Nephron (organoid): ENCODE data around the gene CD5L.

Source experiments
- H3K27ac Mint-ChIP-seq, 3 experiments: 2 replicates each; pipeline ENCODE4 v1.8.0; 2020; ENCODE audit warnings: mixed read lengths in 3 of 3, mild to moderate bottlenecking in 2 of 3, moderate library complexity in 1 of 3
- H3K27me3 Mint-ChIP-seq: 2 replicates; pipeline ENCODE4 v1.8.0; 2021; ENCODE audit warnings: low read depth, mild to moderate bottlenecking, moderate library complexity, mixed read lengths
- H3K36me3 Mint-ChIP-seq: 2 replicates; pipeline ENCODE4 v1.8.0; 2020; ENCODE audit warnings: low read depth, mixed read lengths
- H3K4me1 Mint-ChIP-seq: 2 replicates; pipeline ENCODE4 v1.8.0; 2020; ENCODE audit warnings: mixed read lengths
- H3K4me3 Mint-ChIP-seq, 3 experiments: 2 replicates each; pipeline ENCODE4 v1.8.0; 2020; ENCODE audit warnings: mild to moderate bottlenecking in 3 of 3, mixed read lengths in 3 of 3, moderate library complexity in 2 of 3
- H3K9me3 Mint-ChIP-seq: 2 replicates; pipeline ENCODE4 v1.8.0; 2020; ENCODE audit warnings: mixed read lengths
- TF ChIP-seq, protein P1 (sequence below), 3 experiments: fragments of 200-600 bp; sonication (generic); IDR thresholded peaks; one replicate each; pipeline ENCODE4 v1.5.0; 2021; ENCODE audit warnings: antibody characterized with exemption in 3 of 3; ENCODE audit not compliant: unreplicated experiment in 3 of 3

Gene CD5L

DNA sequence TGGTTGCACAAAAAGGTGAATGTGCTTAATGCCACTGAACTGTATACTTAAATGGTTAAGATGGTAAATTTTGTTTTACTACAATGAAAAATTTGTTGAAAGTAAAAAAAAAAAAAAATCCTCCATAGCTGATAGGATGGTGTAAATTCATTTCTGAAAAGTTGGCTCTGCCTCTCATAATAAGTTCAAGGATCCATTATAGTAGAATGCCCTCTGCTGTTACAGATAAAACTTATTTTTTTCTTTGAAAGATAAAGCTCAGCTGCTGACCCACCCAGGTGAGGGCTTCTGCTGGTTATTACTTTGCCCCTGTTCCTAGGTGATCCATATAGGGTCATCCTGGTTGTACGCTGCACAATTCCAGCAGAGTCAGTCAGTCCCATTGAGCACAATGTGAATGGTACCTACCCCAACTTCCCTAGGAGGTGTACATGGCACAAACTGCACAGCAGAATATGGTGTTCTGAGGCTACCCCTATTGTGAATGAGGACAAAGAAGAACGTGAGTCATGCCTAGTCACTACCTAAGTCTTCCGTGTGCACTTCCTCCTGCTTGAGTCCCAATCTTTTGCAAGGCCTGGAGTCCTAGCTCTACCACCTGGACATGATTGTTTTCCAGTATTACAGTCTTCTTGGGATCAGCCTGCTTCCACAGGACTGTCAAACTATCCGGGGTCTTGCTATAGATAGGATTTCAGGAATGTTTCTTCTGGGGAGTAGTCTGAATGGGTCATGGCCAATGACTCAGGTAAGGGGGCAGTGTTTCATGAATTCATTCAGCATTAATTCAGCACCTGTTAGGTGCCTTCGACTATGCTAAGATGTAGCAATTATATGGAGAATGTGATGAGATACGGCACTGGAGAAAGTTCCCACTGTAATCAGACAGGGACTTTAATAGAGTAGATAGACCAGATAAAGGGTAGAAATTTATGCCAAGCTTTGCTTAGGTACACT lies 20.8 kb upstream of the CD5L start:
- Mint-ChIP-seq H3K27ac (no peak overlapping the region), H3K36me3 (no peaks in the 10 kb centered on the region), H3K4me3 (no peak overlapping the region), H3K27me3 (no peaks in the 10 kb centered on the region), H3K9me3 (no peaks in the 10 kb centered on the region), H3K4me1 (no peaks in the 10 kb centered on the region)
- TF ChIP-seq, protein P1, sequence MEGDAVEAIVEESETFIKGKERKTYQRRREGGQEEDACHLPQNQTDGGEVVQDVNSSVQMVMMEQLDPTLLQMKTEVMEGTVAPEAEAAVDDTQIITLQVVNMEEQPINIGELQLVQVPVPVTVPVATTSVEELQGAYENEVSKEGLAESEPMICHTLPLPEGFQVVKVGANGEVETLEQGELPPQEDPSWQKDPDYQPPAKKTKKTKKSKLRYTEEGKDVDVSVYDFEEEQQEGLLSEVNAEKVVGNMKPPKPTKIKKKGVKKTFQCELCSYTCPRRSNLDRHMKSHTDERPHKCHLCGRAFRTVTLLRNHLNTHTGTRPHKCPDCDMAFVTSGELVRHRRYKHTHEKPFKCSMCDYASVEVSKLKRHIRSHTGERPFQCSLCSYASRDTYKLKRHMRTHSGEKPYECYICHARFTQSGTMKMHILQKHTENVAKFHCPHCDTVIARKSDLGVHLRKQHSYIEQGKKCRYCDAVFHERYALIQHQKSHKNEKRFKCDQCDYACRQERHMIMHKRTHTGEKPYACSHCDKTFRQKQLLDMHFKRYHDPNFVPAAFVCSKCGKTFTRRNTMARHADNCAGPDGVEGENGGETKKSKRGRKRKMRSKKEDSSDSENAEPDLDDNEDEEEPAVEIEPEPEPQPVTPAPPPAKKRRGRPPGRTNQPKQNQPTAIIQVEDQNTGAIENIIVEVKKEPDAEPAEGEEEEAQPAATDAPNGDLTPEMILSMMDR (IDR thresholded peaks at IDR 0.05; ENCODE audit: unreplicated experiment in 3 of 3), result no peak

DNA sequence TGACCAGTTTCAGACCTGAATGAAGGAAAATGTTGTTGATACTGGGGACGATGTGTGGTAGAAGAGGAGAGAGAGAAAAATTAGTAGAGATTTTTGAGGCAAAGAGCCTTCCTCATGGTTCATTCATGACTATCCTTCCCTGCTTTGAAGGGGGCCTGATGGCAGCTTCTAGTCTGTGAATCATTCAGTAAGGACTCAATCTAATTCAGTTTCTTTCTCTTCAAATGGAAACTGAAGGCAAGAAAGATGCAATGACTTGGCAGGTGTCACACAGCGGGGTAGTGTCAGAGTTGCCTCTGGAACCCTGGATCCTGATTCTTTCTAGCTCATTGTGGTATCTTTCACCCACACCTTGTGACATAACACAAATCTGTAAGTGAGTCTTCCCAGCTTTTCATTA lies 14.9 kb upstream of the CD5L start:
- H3K36me3 Mint-ChIP-seq, result no peaks in the 10 kb centered on the region
- peaks cover 3% of the 10 kb centered on the region for H3K27me3 Mint-ChIP-seq
- H3K9me3 Mint-ChIP-seq, result no peaks in the 10 kb centered on the region
- no peak overlapping the region for H3K4me3 Mint-ChIP-seq
- H3K27ac Mint-ChIP-seq, result no peak overlapping the region
- TF ChIP-seq, protein P1 (IDR thresholded peaks at IDR 0.05; ENCODE audit: unreplicated experiment in 3 of 3), result no peak
- no peaks in the 10 kb centered on the region for H3K4me1 Mint-ChIP-seq

DNA sequence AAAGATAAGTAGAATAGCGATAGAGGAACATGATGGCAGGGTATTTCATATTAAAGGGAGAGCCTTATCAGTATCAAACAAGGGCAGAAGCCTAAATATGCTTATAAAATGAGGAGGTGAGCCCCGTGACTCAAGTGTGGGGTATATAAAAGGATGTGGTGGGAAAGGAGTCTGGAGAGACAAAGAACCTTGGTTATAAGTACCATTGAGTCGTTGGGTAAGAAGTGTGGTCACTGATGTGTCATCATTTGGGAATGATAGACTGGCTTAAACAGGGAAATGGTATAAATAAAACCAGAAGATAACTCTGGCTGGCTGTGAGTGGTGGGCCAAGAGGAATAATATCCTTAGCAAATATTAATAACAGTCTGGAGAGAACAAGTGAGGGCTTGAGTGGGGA lies 10.9 kb upstream of the CD5L start:
- Mint-ChIP-seq H3K27me3 (peaks cover 8% of the 10 kb centered on the region), H3K9me3 (no peaks in the 10 kb centered on the region), H3K36me3 (no peaks in the 10 kb centered on the region), H3K4me3 (no peak overlapping the region), H3K4me1 (no peaks in the 10 kb centered on the region), H3K27ac (no peak overlapping the region)
- TF ChIP-seq, protein P1 (IDR thresholded peaks at IDR 0.05; ENCODE audit: unreplicated experiment in 3 of 3), result no peak

DNA sequence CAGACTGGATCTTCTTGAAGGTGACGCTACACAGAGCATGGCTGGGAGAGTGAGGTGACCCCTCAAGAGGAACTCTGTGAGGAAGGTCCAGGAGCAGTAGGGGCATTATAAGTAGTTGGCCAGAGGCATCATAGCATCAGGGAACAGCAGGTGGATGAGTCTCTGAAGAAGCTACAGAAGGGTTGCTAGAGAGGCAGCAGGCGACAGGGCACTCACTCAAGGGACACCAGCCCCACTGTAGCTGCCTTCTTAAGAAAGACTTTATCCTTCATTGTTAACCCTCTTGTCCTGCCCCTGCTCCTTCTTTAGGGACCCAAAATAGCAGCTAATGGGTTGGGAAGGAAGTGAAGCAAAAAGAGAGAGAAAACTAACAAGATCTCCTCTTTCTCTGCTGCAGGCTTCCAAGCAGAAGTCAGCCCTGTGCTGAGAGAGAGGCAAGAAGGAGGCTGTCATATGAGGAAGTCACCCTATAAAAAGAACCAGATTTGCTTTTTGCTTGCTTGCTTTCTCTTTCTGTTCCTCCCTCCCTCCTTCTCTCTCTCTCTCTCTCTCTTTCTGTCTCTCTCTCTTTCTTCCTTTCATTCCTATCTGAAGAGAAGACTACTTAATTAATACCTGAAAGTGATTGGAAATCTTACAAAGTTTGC lies 7.7 kb upstream of the CD5L start:
- no peaks in the 10 kb centered on the region for H3K4me1 Mint-ChIP-seq
- no peak overlapping the region for H3K4me3 Mint-ChIP-seq
- H3K36me3 Mint-ChIP-seq, result no peaks in the 10 kb centered on the region
- H3K9me3 Mint-ChIP-seq, result no peaks in the 10 kb centered on the region
- peaks cover 12% of the 10 kb centered on the region for H3K27me3 Mint-ChIP-seq
- H3K27ac Mint-ChIP-seq, result no peak overlapping the region
- TF ChIP-seq, protein P1 (IDR thresholded peaks at IDR 0.05; ENCODE audit: unreplicated experiment in 3 of 3), result no peak

DNA sequence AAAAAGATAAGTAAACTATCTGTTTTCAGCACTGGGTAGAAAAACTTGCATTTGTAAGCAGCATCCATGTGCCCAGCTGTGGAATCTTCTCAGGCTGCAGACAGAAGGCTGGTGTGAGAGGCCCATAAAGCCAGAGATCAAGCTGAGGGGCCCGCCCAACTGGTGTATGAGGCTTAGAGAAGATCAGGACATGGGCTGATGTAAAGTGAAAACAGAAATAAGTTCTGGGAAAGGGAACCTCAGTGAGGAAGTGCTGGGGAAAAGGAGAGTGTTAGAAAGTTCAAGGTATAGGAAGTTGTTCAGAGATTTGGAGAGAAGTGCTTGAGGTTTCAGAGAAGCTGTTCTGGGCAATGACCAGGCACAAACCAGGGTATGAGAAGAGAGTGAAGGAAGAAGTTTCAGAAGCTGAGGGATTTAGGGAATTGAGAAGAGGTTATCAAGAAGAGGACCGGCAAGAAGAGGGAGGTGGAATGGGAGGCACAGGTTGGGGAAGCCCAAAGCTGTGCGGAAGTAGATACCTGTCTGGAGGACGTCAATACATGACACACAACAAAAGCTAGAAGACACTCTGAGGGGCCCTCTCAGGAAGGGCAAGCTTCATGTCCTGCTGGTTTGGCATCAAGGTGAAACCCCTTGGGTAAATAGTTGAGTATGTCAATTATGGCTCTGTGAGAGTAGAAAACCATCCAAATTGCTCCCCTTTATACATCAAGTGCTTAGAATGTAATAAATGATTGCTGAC lies 2.7 kb upstream of the CD5L start:
- H3K27ac Mint-ChIP-seq, result no peak overlapping the region
- no peaks in the 10 kb centered on the region for H3K9me3 Mint-ChIP-seq
- no peak overlapping the region for H3K4me3 Mint-ChIP-seq
- TF ChIP-seq, protein P1 (IDR thresholded peaks at IDR 0.05; ENCODE audit: unreplicated experiment in 3 of 3), result no peak
- no peaks in the 10 kb centered on the region for H3K4me1 Mint-ChIP-seq
- peaks cover 3% of the 10 kb centered on the region for H3K27me3 Mint-ChIP-seq
- H3K36me3 Mint-ChIP-seq, result no peaks in the 10 kb centered on the region
